NCI-H774 (cell line): ENCODE measurements around the gene PIK3IP1.

Source experiments
- DNase-seq: peaks from one replicate; lab custom pipeline; 2025; lab: John Stamatoyannopoulos, UW

Gene PIK3IP1

GRCh38 chr22:31278626-31279326 lies 13.5 kb downstream of the PIK3IP1 start:
- DNase-seq = no peak

- DNase-seq = no peak
These were observed 14.1 kb downstream of the PIK3IP1 start for GRCh38 chr22:31278151-31278621.

GRCh38 chr22:31277741-31278140 lies 14.5 kb downstream of the PIK3IP1 start:
- DNase-seq = no peak

GRCh38 chr22:31276426-31277167 lies 15.7 kb downstream of the PIK3IP1 start:
- DNase-seq = no peak

- no peak for DNase-seq
These were observed 16.7 kb downstream of the PIK3IP1 start for GRCh38 chr22:31275576-31275975.

- no peak for DNase-seq
These were observed 17.3 kb downstream of the PIK3IP1 start for GRCh38 chr22:31275018-31275417.

GRCh38 chr22:31274017-31274416 lies 18.3 kb downstream of the PIK3IP1 start:
- no peak for DNase-seq

- no peak for DNase-seq
These were observed 19.5 kb downstream of the PIK3IP1 start for GRCh38 chr22:31272522-31273446.

- no peak for DNase-seq
These were observed 20.8 kb downstream of the PIK3IP1 start for GRCh38 chr22:31271485-31271884.

- no peak for DNase-seq
These were observed 21.3 kb downstream of the PIK3IP1 start for GRCh38 chr22:31271026-31271425.

GRCh38 chr22:31269892-31270579 lies 22.3 kb downstream of the PIK3IP1 start:
- DNase-seq = no peak

- no peak for DNase-seq
These were observed 24.0 kb downstream of the PIK3IP1 start for GRCh38 chr22:31268281-31268680.

GRCh38 chr22:31263896-31264640 lies 28.2 kb downstream of the PIK3IP1 start:
- no peak for DNase-seq

GRCh38 chr22:31262312-31263133 lies 29.8 kb downstream of the PIK3IP1 start:
- no peak for DNase-seq

- DNase-seq = no peak
These were observed 31.8 kb downstream of the PIK3IP1 start for GRCh38 chr22:31260474-31260856.

GRCh38 chr22:31259798-31260473 lies 32.4 kb downstream of the PIK3IP1 start:
- DNase-seq = no peak

- DNase-seq = no peak
These were observed 38.3 kb downstream of the PIK3IP1 start for GRCh38 chr22:31253949-31254348.

- DNase-seq = no peak
These were observed 41.3 kb downstream of the PIK3IP1 start for GRCh38 chr22:31250740-31251600.
